Measurements from ENCODE around the gene ZNF136. TPM values are rescaled to one million over a fixed set of nuclear protein-coding genes. Genes with fewer than 3 reads are reported as not detected.

Gene ZNF136
- total and polyA plus RNA-seq, 2 of the 8 experiments (the other 6 are each of a cell fraction or from before 2014, with no cell fraction given), result 1.6 to 6.9 TPM

GRCh38 chr19:12230751-12231733, 68.1 kb downstream of the ZNF136 start:
- no peaks in the 10 kb centered on the region for H3K36me3 ChIP-seq (ENCODE audit: control insufficient read depth in 2 of 4, insufficient read depth in 4 of 4, low read length in 3 of 4)
- no peak overlapping the region for H4K8ac ChIP-seq (ENCODE audit: extremely low read depth, insufficient read depth, low read length)
- 82% methylated on average over 6 of the region's 6 CpGs; no CpG with 5 or more reads in 1 of the 2 experiments for WGBS, 2 experiments (ENCODE audit: extremely low coverage in 1 of 2, insufficient coverage in 1 of 2, insufficient read length in 1 of 2, insufficient replicate concordance in 2 of 2, low coverage in 1 of 2, low lambda C conversion rate in 2 of 2, missing lambda C conversion rate in 1 of 2)
- H3K4me3 ChIP-seq (ENCODE audit: extremely low read depth in 1 of 4, insufficient read depth in 2 of 4, low read depth in 3 of 4, low read length in 4 of 4), result no peak overlapping the region
- ChIA-PET POLR2A (ENCODE audit: partially characterized antibody) (interaction anchor here (1.1 kb wide), 1 partner anchor 81 kb away, joined by 3 read pairs; no protein-coding TSS in a partner anchor), CTCF (ENCODE audit: partially characterized antibody) (interaction anchor here (1.7 kb wide), 1 partner anchor 352 kb away, joined by 4 read pairs; no protein-coding TSS in a partner anchor)
- H3K23ac ChIP-seq (ENCODE audit: insufficient read length), result no peak overlapping the region
- H3K27ac ChIP-seq (ENCODE audit: low read depth, low read length), result no peak overlapping the region
- no peak overlapping the region for H3K18ac ChIP-seq (ENCODE audit: extremely low read depth, low read length)
- no peaks in the 10 kb centered on the region for H3K79me1 ChIP-seq (ENCODE audit: low read depth, low read length)
- H3K56ac ChIP-seq (replicated peaks; ENCODE audit: insufficient read length, low read depth, low read length), result no peak overlapping the region
- H3K14ac ChIP-seq (ENCODE audit: insufficient read length), result no peak overlapping the region
- no peak overlapping the region for H2BK20ac ChIP-seq (ENCODE audit: low read length)
- no peak for DNase-seq (ENCODE audit: low read depth in 1 of 2, low spot score in 2 of 2)
- H2BK12ac ChIP-seq (ENCODE audit: low read depth, low read length), result no peak overlapping the region
- no peak overlapping the region for H2BK15ac ChIP-seq (ENCODE audit: low read length)
- TF ChIP-seq BCL11A (IDR thresholded peaks at IDR 0.05; ENCODE audit: low read depth in 2 of 2, low read length in 2 of 2) (no peak), HDAC6 (IDR thresholded peaks at IDR 0.05; ENCODE audit: low read depth, low read length) (no peak), PHF8 (conservative IDR thresholded peaks at IDR 0.05; ENCODE audit: low read depth, low read length) (no peak)
- H3K79me2 ChIP-seq (ENCODE audit: control insufficient read depth in 1 of 2, insufficient read depth in 2 of 2, low read length in 2 of 2), result no peaks in the 10 kb centered on the region
- no peaks in the 10 kb centered on the region for H3K4me1 ChIP-seq (replicated peaks in 1 of 4; ENCODE audit: control insufficient read depth in 3 of 4, insufficient read depth in 4 of 4, low read length in 3 of 4)
- peaks cover 29 to 39% of the 10 kb centered on the region in 2 experiments for H3K9me3 ChIP-seq (ENCODE audit: insufficient read depth in 2 of 2, low read depth in 1 of 2, low read length in 1 of 2)
- H4K91ac ChIP-seq (replicated peaks; ENCODE audit: insufficient read length, low read length), result no peak overlapping the region
- H3K23me2 ChIP-seq (ENCODE audit: low read depth, low read length), result no peaks in the 10 kb centered on the region
- no peak overlapping the region for H3K9ac ChIP-seq (replicated peaks in 1 of 4; ENCODE audit: extremely low read depth in 1 of 4, low read depth in 3 of 4, low read length in 3 of 4)
- H3K4me2 ChIP-seq (ENCODE audit: insufficient read depth in 1 of 2, low read depth in 2 of 2, low read length in 2 of 2), result no peak overlapping the region
- H4K20me1 ChIP-seq (replicated peaks in 1 of 2; ENCODE audit: control insufficient read depth in 1 of 2, insufficient read depth in 2 of 2, low read length in 2 of 2), result no peaks in the 10 kb centered on the region
- no peak overlapping the region for H2BK120ac ChIP-seq (replicated peaks; ENCODE audit: low read depth, low read length)
- no peak for FAIRE-seq
- H2AK5ac ChIP-seq (ENCODE audit: low read depth, low read length), result no peak overlapping the region
- H2BK5ac ChIP-seq (ENCODE audit: low read depth, low read length), result no peak overlapping the region
- H3K27me3 ChIP-seq (replicated peaks in 1 of 4; ENCODE audit: control insufficient read depth in 3 of 4, extremely low read depth in 1 of 4, insufficient read depth in 3 of 4, low read length in 3 of 4), result no peaks in the 10 kb centered on the region
- H3K4ac ChIP-seq (replicated peaks; ENCODE audit: insufficient read length, low read depth, low read length), result no peak overlapping the region
- H4K5ac ChIP-seq (ENCODE audit: insufficient read length, low read depth, low read length), result no peak overlapping the region
- no peak overlapping the region for H2AFZ ChIP-seq (ENCODE audit: low read length)
